Measurements from ENCODE around the gene PDCD6IP.

The PDCD6IP gene

GRCh38 chr3:33897306-33897705 lies 98.9 kb downstream of the PDCD6IP start:
- DNase-seq = no peak

- no peak for DNase-seq
Measured at GRCh38 chr3:33898901-33899300, 100.5 kb downstream of the PDCD6IP start.

DNA sequence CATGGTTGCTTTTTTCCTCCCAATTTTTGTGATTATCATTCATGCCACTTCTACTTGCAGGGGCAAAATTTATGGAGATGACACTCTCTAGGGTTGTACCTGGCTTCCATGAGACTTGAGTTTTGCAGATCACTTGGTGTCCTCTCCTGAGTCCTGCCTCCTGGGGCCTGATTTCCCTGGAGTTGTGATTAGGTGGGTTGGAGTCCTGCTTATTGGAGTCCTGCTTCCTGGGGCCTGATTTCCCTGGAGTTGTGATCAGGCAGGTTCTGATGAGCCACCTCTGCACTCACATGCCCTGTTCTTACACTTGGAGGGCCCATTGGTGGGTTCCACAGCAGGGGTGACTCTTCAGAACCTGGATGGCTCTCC lies 102.0 kb downstream of the PDCD6IP start:
- DNase-seq = no peak

GRCh38 chr3:33900809-33901505 lies 102.5 kb downstream of the PDCD6IP start:
- DNase-seq = no peak

DNA sequence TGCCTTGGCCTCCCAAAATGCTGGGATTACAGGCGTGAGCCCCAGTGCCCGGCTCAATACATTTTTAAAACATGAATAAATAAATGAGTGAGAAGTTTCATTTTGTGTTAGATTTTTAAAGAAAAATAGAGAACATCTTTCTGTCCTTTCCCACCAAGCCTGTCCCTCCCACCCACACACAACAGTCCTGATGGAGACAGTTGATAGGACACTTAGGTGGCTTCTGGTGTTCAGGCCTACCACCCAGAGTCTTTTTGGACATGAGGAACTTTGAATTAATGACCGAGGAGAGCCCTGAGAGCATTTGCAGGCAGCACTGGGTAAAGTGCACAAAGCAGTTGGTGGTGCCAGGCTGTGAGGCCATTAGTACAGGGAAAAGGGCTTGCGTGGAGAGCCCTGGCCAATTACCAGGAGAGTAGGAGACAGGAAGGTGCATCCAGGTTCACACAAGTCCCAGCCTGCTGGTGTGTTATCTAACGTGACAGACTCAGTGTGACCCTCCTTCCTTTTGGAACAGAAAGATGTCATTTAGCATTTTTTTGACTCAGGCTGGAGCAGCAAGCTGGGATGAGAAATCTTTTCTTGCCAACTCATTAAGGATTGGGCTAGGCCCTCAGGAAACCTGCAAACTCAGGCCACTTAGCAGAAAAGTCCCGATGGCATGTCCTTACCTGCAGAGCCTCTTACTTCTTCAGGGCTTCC lies 103.6 kb downstream of the PDCD6IP start:
- DNase-seq = no peak

- no peak for DNase-seq
Measured at GRCh38 chr3:33904730-33905129, 106.3 kb downstream of the PDCD6IP start.

GRCh38 chr3:33908250-33908851 lies 109.9 kb downstream of the PDCD6IP start:
- DNase-seq = no peak

- DNase-seq = no peak
Measured at GRCh38 chr3:33909547-33909946, 111.1 kb downstream of the PDCD6IP start.

GRCh38 chr3:33910031-33910430 lies 111.6 kb downstream of the PDCD6IP start:
- DNase-seq = no peak

- DNase-seq = no peak
Measured at GRCh38 chr3:33911525-33912322, 113.3 kb downstream of the PDCD6IP start.

- DNase-seq = no peak
Measured at GRCh38 chr3:33914212-33914611, 115.8 kb downstream of the PDCD6IP start.

- DNase-seq = no peak
Measured at GRCh38 chr3:33914731-33915379, 116.4 kb downstream of the PDCD6IP start.

GRCh38 chr3:33915796-33916546 lies 117.5 kb downstream of the PDCD6IP start:
- DNase-seq = no peak

GRCh38 chr3:33918126-33918756 lies 119.8 kb downstream of the PDCD6IP start:
- no peak for DNase-seq
